ENCODE results near the gene DLEU7.

- no peak for TF ChIP-seq POLR2A (IDR thresholded peaks at IDR 0.05)
- TF ChIP-seq CTCF (IDR thresholded peaks at IDR 0.05 in 4 of 5, conservative IDR thresholded peaks at IDR 0.05 in 1 of 5) = no peak
Observed at GRCh38 chr13:50871405-50871804, 27.9 kb upstream of the DLEU7 start.
